A172 (cell line): ENCODE measurements around the gene MET. TPM values are rescaled to one million over a fixed set of nuclear protein-coding genes. Genes with fewer than 3 reads are reported as not detected.

Source experiments
- total RNA-seq: library from RNA; depleted of rRNA; stranded (reverse); fragments of >200 nt; shearing (Covaris generic); gene quantifications from 2 replicates; pipeline ENCODE4 v1.2.3, GENCODE V29; 2014; rRNA removed

Gene MET
- total RNA-seq, 1 experiment from 2014 or later, result 144 TPM

Other genes with a start within 250 kb of the MET start
- gene CAV2, start 172.5 kb upstream of the MET start, total RNA-seq, result 139 and 158 TPM in 2 replicates
- 177 and 219 TPM in 2 replicates for gene CAV1, start 147.2 kb upstream of the MET start, total RNA-seq
- 201 and 225 TPM in 2 replicates for gene CAPZA2, start 190.4 kb downstream of the MET start, total RNA-seq